Fibroblast of skin of back (primary cell): Measurements from ENCODE around the gene TRAF4.
"Not testable (repeated sequence)": the region's sequence is repeated elsewhere in the genome, so short reads cannot be mapped to it uniquely, and the experiment has no call there.

Source experiments
- DNase-seq: peaks from one replicate; pipeline ENCODE4 v3.0.0-alpha.2; 2013

Gene TRAF4

DNA sequence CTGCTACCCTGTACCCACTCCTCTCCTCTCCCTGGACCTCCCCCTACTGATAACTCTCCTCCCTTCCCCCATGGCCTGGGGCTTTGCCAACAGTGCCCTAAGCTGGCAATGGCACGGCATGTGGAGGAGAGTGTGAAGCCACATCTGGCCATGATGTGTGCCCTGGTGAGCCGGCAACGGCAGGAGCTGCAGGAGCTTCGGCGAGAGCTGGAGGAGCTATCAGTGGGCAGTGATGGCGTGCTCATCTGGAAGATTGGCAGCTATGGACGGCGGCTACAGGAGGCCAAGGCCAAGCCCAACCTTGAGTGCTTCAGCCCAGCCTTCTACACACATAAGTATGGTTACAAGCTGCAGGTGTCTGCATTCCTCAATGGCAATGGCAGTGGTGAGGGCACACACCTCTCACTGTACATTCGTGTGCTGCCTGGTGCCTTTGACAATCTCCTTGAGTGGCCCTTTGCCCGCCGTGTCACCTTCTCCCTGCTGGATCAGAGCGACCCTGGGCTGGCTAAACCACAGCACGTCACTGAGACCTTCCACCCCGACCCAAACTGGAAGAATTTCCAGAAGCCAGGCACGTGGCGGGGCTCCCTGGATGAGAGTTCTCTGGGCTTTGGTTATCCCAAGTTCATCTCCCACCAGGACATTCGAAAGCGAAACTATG is 5.2 kb downstream of the TRAF4 start:
- no peak for DNase-seq

DNA sequence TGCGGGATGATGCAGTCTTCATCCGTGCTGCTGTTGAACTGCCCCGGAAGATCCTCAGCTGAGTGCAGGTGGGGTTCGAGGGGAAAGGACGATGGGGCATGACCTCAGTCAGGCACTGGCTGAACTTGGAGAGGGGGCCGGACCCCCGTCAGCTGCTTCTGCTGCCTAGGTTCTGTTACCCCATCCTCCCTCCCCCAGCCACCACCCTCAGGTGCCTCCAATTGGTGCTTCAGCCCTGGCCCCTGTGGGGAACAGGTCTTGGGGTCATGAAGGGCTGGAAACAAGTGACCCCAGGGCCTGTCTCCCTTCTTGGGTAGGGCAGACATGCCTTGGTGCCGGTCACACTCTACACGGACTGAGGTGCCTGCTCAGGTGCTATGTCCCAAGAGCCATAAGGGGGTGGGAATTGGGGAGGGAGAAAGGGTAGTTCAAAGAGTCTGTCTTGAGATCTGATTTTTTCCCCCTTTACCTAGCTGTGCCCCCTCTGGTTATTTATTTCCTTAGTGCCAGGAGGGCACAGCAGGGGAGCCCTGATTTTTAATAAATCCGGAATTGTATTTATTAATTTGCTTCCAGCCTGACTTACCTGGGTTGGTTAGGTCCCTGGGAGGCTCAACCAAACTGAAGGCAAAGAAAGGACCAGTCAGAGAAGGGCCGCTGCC is 5.8 kb downstream of the TRAF4 start:
- DNase-seq = no peak

GRCh38 chr17:28750178-28751047 is 6.6 kb downstream of the TRAF4 start:
- DNase-seq = peak; percentile 88

DNA sequence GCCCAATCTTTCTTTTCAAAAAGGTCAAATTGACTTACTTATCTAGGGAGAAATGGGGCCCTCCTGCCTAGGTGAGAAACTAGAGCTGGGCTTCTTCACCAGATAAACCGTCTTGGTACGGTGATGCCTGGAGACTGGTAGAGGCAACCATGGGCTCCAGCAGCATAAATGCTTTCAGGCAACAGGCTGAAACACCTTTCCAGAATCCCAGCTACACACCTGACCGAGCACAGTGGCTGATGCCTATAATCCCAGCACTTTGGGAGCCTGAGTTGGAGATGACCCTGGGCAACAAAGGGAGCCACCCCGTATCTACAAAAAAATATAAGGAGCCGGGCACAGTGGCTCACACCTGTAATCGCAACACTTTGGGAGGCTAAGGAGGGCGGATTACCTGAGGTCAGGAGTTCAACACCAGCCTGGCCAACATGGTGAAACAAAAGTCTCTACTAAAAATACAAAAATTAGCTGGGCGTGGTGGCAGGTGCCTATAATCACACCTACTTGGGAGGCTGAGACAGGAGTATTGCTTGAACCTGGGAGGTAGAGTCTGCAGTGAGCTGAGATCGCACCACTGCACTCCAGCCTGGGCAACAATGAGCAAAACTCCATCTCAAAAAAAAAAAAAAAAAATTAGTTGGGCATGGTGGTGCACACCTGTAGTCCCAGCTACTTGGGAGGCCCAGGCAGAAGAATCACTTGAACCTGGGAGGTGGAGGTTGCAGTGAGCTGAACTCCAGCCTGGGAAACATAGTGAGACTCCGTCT is 8.0 kb downstream of the TRAF4 start:
- no peak for DNase-seq

GRCh38 chr17:28755486-28755885 is 11.7 kb downstream of the TRAF4 start:
- no peak for DNase-seq

- DNase-seq = no peak
These were observed 12.4 kb downstream of the TRAF4 start for GRCh38 chr17:28756049-28756804.

GRCh38 chr17:28758411-28759121 is 14.8 kb downstream of the TRAF4 start:
- DNase-seq = no peak

DNA sequence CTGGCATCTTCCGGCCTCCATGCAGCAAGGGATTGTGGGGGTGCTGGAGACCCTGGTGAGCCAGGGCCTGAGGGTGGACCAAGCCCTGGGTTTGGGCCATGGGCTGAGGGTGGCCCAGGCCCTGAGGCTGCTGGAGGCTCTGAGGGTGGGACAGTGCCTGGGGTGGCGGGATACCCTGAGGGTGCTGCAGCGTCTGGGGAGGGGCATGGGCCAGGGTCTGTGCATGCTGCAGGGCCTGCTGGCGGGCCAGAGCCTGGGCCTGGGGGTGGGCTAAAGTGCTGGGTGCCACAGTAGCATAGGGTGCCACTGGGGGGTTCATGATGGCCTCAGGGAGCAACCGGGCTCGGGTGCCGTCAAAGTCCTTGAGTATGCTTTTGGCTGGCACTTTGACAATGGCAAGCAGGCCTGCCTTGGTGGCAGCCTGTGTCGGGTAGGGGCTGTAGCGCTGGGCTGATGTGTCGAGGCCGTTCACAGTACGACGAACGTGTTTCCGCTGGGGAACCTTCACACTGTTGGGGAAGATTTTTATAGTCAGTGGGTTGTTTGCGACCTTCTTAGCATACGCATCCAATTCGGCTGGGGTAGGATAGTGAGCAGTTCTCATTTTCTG is 15.6 kb downstream of the TRAF4 start:
- no peak for DNase-seq

GRCh38 chr17:28760601-28761562 is 17.1 kb downstream of the TRAF4 start:
- no peak for DNase-seq

- no peak for DNase-seq
These were observed 19.5 kb downstream of the TRAF4 start for GRCh38 chr17:28763137-28763799.

- peak; percentile 74 for DNase-seq
These were observed 20.0 kb downstream of the TRAF4 start for GRCh38 chr17:28763804-28764266.

DNA sequence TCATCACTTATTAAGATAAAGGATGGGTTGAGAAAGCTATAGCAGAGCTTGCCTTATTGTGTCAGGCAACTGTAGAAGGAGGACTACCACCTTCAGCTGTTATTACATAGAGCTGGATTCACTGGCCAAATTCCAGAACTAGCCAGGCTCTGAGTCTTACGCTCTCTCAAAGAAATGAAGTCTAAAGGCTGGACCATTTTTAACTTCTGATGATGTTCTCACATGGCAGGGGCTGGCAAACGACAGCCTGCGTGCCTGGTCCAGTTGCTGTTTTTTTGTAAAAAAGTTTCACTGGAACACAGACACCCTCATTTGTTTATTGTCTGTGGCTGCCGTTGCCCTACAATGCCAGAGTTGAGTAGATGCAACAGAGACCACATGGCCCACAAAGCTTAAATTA is 21.2 kb downstream of the TRAF4 start:
- DNase-seq = no peak

GRCh38 chr17:28773736-28774135 is 29.9 kb downstream of the TRAF4 start:
- DNase-seq = no peak

- DNase-seq = no peak
These were observed 30.4 kb downstream of the TRAF4 start for GRCh38 chr17:28774206-28774605.

DNA sequence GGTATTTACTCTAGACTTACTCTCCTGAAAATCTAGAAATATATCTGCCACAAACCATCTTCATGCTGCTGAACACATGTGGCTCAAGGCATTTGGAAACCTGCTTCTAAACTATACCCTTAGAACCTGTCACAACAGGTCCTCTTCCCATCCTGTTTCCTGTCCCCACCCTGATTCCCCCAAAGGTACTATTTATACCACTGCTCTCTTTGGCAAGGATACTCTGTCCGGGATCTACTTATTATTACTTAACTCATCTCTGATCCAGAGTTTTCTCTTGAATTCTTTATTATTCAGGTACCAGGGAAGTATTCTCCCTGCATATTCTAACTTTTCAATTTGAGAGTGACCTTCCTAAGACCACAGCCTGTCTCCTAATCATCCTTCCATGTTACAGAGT is 33.4 kb downstream of the TRAF4 start:
- no peak for DNase-seq

GRCh38 chr17:28779601-28780000 is 35.8 kb downstream of the TRAF4 start:
- DNase-seq = not testable (repeated sequence)

DNA sequence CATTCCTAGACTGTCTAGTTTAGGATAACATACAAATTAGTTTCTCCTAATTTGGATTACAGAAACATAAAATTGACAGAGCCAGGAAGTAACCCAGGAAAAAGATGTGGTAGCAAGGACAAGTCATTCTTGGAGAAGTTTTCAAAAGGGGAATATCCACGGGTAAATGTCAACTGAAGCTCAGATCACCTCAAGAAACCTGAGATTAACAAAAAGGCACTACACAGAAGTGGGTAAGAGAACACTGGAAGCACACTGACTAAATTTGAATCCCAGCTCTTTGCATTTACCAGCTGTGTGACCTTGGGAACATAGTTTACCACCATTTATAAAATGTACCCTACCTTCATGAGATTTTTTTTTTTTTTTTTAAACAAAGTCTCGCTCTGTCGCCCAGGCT is 39.4 kb downstream of the TRAF4 start:
- DNase-seq = no peak

DNA sequence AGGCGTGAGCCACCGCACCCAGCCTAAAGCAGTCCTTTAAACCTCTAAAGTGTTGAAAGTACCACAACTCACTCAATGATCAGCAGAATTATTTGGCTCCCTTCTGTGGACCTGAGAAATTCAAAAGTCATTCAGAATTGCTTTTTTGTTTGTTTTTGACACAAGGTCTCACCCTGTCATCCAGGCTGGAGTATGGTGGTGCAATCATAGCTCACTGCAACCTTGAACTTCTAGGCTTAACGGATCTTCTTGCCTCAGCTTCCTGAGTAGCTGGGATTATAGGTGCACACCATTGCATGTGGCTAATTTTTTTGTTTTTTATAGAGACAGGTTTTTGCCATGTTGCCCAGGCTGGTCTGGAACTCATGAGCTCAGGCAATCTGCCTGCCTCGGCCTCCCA is 44.3 kb downstream of the TRAF4 start:
- DNase-seq = no peak
